ENCODE measurements around the gene RUFY2.

GRCh38 chr10:68353537-68353936, 53.5 kb downstream of the RUFY2 start:
- TF ChIP-seq CTCF (IDR thresholded peaks at IDR 0.05; ENCODE audit: low read depth, low read length): no peak
- no peak for TF ChIP-seq POLR2A (IDR thresholded peaks at IDR 0.05; ENCODE audit: extremely low read depth, insufficient read length)

Data from NB4 (cell line).